ENCODE data around the gene CFI. TPM values are rescaled to one million over a fixed set of nuclear protein-coding genes. Genes with fewer than 3 reads are reported as not detected.
"Not testable (repeated sequence)": the region's sequence is repeated elsewhere in the genome, so short reads cannot be mapped to it uniquely, and the experiment has no call there.

The CFI gene
- total RNA-seq, 2 experiments from 2014 or later = not detected

DNA sequence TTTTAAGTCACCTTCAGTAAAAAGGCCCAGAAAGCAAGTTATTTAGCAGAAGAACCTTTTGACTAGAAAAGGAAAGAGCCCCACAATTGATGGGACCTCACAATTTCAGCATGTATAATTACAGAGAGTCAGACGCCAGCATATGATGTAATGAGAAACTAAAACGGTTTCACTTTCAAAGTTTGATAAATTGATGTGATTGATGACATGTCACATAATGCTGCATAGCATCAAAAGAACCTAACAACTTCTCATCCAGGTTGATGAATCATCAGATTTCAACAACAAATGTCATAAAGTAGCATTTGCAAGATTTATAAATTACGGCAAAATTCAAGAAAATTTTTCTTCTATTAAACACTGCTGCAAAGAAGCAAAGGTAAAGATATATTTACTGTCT is 9.9 kb upstream of the CFI start:
- Mint-ChIP-seq H3K4me3 (no peak overlapping the region), H3K27ac (no peak overlapping the region), H3K36me3 (peaks cover 9% of the 10 kb centered on the region), H3K4me1 (peaks cover 6% of the 10 kb centered on the region), H3K9me3 (no peaks in the 10 kb centered on the region), H3K27me3 (peaks cover 6% of the 10 kb centered on the region)
- DNase-seq = no peak

DNA sequence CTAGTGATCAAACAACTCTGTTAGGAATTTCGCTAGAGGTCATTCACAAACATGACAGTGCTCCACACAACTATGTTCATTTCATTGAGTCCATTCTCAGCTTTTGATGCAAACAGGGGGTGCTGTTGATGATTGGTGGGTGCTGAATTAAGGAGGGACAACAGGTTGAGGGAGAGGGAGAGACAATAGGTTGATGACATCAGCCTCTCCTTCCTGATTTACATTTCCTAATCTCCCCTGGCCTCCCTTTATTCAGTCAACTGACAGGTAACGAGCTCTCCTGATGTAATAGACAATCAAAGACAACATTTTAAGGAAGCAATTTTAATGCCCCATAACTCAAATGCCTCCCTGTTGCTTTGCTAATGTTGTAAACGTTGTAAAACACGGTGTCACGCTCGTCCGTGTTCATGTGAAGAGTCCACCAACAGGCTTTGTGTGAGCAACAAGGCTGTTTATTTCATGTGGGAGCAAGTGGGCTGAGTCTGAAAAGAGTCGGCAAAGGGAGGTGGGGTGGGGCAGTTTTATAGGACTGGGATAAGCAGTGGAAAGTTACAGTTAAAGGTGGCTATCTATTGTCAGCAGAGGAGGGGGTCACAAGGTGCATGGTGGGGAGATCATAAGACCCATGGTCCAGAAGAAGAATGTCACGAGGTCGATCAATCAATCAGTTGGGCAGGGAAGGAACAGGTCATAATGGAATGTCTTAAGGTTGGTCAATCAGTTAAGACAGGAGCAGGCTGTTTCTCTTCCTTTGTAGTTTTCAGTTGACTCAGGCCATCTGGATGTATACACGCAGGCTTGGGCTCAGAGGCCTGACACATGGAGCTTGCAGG is 9.0 kb upstream of the CFI start:
- DNase-seq = no peak
- peaks cover 2% of the 10 kb centered on the region for H3K36me3 Mint-ChIP-seq
- no peaks in the 10 kb centered on the region for H3K9me3 Mint-ChIP-seq
- H3K27me3 Mint-ChIP-seq = peaks cover 6% of the 10 kb centered on the region
- no peak overlapping the region for H3K27ac Mint-ChIP-seq
- peaks cover 4% of the 10 kb centered on the region for H3K4me1 Mint-ChIP-seq
- no peak overlapping the region for H3K4me3 Mint-ChIP-seq

DNA sequence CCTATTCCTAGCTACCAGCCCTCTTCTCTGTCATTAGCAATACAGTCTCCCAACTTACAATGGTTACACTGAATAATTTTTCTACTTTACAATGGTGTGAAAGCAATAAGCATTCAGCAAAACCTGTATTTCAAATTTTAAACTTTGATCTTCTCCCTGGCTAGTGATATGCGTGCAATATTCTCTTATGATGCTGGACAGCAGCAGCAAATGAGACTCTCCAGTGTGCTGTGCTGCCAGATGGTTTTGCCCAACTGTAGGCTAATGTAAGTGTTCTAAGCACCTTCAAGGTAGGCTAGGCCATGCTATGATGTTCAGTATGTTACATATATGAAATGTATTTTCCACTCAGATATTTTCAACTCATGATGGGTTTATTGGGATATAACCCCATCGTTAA is 7.9 kb upstream of the CFI start:
- Mint-ChIP-seq H3K36me3 (no peaks in the 10 kb centered on the region), H3K4me1 (peaks cover 2% of the 10 kb centered on the region), H3K27me3 (peaks cover 6% of the 10 kb centered on the region), H3K9me3 (no peaks in the 10 kb centered on the region), H3K27ac (no peak overlapping the region), H3K4me3 (no peak overlapping the region)
- DNase-seq = no peak

DNA sequence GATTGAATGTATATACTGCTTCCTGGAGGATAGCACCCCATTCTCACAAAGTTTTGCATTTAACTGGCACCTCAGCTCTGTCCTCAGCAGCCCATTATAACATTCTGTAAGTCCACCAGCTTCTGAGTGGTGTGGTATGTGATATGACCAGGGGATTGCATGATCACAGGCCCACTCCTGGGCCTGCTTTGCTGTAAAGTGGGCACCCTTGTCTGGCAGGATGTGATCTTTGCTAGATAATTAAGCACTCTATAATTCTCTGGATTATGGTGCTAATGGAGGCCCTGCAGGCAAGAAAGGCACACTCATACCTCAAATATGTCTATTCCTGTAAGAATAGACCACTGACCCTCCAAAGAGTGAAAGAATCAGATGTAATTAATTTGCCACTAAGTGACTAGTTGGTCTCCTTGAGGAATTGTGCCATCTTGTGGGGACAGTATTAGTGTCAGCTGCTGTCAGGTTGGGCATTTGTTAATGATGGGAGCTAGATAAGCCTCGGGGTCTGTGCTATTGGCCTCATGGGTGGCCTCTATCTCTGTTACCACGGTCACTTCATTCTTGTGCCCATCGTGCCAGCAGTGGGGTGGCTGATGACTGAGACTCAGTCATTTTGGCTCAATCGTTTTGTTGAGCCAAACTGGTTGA is 2.2 kb upstream of the CFI start:
- Mint-ChIP-seq H3K4me3 (no peak overlapping the region), H3K27me3 (peaks cover 6% of the 10 kb centered on the region), H3K27ac (no peak overlapping the region), H3K4me1 (no peaks in the 10 kb centered on the region), H3K36me3 (no peaks in the 10 kb centered on the region), H3K9me3 (no peaks in the 10 kb centered on the region)
- peak; percentile 6 for DNase-seq

DNA sequence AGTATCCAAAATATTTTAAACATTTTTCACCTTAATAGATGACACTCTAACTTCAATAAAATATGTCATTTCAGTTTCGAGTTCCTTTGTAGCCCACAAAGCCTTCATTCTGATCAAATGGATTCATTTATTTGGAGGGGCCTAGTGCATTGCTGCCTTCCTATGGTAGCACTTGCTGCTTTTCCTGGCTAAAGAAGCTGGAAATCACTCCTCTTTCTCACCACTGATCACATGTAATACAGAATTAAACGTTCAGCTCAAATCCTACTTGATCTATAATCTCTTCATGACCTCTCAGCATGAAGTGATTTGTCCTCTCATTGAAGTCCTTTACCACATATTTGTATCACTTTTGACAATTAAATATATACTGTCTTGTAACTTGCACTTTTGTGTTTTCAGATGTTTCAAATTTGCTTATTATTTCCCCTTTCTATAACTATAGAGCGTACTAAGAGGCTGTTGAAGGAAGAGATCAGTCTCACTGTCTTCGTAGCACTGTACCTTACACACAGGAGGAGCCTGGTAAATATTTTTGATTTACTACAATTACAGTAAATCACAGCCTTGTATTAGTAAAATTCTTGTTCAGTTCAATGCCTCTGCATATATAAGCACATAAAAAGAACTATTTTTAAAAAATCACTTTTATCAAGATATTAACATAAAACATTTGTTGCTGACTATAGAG is 555 bp downstream of the CFI start:
- no peak overlapping the region for H3K27ac Mint-ChIP-seq
- H3K36me3 Mint-ChIP-seq = no peaks in the 10 kb centered on the region
- DNase-seq = no peak
- H3K9me3 Mint-ChIP-seq = peaks cover 5% of the 10 kb centered on the region
- no peaks in the 10 kb centered on the region for H3K27me3 Mint-ChIP-seq
- H3K4me3 Mint-ChIP-seq = no peak overlapping the region
- H3K4me1 Mint-ChIP-seq = no peaks in the 10 kb centered on the region

DNA sequence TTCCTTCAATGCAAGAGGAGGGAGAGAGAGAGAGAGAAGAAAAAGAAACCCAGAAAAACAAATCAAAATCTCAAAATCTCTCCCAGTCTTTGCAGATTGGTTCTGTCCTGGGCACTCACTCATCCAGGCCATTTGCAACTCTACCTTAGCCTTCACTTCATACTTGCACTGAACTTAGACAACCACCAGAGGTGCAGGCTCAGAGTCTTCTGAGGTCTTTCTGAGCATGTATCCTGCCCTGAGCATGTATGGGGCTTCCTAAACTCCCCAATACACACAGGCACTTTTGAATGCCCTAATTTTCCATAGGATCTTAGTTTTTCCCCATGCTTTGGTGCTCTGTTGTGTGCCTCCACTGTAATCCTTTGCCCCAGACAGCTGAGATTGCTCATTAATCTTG is 2.9 kb downstream of the CFI start:
- no peak overlapping the region for H3K27ac Mint-ChIP-seq
- H3K9me3 Mint-ChIP-seq = peaks cover 18% of the 10 kb centered on the region
- no peaks in the 10 kb centered on the region for H3K27me3 Mint-ChIP-seq
- no peak for DNase-seq
- no peak overlapping the region for H3K4me3 Mint-ChIP-seq
- peaks cover 2% of the 10 kb centered on the region for H3K36me3 Mint-ChIP-seq
- H3K4me1 Mint-ChIP-seq = no peaks in the 10 kb centered on the region

DNA sequence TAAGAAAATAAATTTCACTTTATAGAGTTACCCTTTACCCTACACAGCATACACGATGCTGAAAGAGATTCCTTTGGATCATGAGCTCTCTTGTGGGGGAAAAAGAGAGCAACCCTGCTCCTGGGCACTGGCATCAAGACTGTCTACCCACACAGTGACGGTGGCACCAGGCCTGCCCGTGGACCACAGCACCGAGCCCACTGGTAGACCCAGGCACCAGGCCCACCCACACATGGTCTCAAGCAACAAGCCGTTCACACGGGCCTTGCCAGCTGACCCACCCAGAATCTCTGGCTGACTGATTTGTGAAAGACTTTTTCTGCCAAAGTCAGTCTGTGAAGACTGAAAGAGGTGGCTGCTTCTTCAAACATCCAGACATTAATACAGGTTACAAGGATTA is 6.7 kb downstream of the CFI start:
- Mint-ChIP-seq H3K4me3 (no peak overlapping the region), H3K9me3 (peaks cover 21% of the 10 kb centered on the region), H3K27ac (no peak overlapping the region), H3K27me3 (peaks cover 5% of the 10 kb centered on the region), H3K4me1 (no peaks in the 10 kb centered on the region), H3K36me3 (peaks cover 2% of the 10 kb centered on the region)
- DNase-seq = no peak

DNA sequence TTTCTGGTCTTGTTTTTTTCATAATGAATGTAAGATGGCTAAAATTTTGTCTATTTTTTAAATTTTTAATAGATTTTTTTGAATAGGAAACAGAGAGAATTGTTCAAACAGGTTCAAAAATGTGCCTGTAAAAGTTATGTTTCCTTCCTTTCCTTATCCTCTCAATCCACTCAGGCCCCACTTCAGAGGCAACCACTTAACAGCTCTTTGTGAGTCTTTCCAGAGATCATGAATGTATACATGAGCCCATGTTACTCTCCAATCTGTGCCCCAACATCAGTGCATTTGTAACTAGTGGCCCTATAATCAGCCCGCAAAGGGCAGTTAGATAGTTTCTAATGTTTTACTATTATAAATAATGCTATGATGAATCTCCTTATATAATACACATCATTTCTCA is 14.0 kb downstream of the CFI start:
- Mint-ChIP-seq H3K36me3 (peaks cover 3% of the 10 kb centered on the region), H3K4me3 (no peak overlapping the region), H3K9me3 (peaks cover 7% of the 10 kb centered on the region), H3K27me3 (peaks cover 2% of the 10 kb centered on the region), H3K4me1 (no peaks in the 10 kb centered on the region), H3K27ac (no peak overlapping the region)
- no peak for DNase-seq

DNA sequence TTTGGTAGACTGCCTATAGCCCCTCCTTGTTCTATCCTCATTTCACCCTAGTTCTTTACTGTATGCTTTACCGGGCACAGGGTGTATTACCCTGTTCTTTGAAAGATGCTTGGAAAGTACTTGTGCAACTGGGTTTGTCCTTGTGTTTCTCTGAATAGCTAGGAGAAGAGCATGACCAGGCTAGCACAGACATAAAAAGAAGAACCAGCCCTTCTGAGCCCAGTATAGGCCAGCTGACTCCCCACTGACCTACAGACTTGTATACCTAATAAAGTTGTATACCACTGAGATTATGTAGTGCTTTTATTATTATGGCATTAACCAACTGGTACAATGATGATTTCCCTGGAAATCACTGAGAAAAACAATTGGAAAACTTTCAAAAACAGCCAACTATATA is 15.0 kb downstream of the CFI start:
- peaks cover 7% of the 10 kb centered on the region for H3K9me3 Mint-ChIP-seq
- no peaks in the 10 kb centered on the region for H3K27me3 Mint-ChIP-seq
- H3K4me3 Mint-ChIP-seq = no peak overlapping the region
- H3K27ac Mint-ChIP-seq = no peak overlapping the region
- no peak for DNase-seq
- H3K4me1 Mint-ChIP-seq = no peaks in the 10 kb centered on the region
- H3K36me3 Mint-ChIP-seq = peaks cover 3% of the 10 kb centered on the region

DNA sequence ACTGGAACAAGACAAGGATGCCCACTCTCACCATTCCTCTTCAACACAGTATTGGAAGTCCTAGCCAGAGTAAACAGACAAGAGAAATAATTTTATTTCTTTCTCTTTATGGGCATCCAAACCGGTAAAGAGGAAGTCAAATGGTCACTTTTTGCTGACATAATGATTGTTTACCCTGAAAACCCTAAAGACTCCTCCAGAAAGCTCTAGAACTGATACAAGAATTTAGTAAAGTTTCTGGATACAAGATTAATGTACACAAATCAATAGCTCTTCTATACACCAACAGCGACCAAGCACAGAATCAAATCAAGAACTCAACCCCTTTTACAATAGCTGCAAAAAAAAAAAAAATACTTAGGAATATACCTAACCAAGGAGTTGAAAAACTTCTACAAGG is 19.7 kb downstream of the CFI start:
- not testable (repeated sequence) for H3K27me3 Mint-ChIP-seq, DNase-seq, H3K36me3 Mint-ChIP-seq, H3K27ac Mint-ChIP-seq, H3K9me3 Mint-ChIP-seq, H3K4me3 Mint-ChIP-seq, H3K4me1 Mint-ChIP-seq

DNA sequence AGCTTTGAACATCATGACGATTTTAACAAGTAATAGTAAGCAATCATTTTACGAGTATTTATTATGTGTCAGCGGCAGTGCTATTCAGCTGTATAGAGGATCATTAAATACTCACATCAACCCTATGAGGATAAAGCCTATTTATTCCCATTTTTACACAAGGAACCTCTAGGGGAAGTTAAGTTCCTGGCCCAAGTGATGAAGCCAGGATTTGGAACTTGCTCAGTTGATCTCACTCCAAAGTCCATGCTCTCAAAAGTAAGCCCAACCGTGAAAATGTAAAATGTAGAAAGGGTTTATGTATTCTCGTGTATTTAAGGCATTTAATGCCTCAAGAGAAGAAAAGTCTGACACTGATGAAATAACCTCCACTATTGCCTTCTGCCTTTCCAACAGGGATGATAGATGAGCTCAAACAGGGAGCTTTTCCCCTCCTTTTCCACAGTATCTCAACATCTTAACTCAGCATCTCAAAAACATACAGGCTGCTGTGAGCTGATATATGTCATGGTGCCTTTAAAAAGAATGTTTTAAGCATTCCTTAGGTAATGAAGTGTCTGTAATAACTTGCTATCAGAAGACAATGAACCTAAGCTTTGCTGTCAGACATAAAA is 36.9 kb downstream of the CFI start:
- peaks cover 26% of the 10 kb centered on the region for H3K27me3 Mint-ChIP-seq
- H3K27ac Mint-ChIP-seq = no peak overlapping the region
- no peaks in the 10 kb centered on the region for H3K36me3 Mint-ChIP-seq
- no peak overlapping the region for H3K4me3 Mint-ChIP-seq
- H3K9me3 Mint-ChIP-seq = no peaks in the 10 kb centered on the region
- DNase-seq = no peak
- H3K4me1 Mint-ChIP-seq = peaks cover 10% of the 10 kb centered on the region

DNA sequence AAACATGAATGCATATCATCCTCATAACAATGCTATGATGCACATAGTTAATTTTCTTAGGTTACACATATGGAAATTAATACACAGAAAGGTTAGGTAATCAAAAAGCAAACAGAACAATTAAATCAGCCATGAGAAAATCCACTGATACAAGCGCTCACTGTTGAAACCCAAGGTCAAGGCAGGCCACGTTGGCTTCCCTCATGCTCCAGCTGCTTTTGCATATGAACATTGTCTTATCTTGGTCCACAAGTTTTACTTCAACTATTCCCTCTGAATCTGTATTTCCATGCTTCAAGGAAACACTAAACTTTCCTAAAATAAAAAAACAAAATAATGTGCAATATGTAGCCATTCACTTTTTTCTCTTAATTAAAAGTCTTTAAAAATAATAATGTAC is 37.4 kb downstream of the CFI start:
- no peak for DNase-seq
- Mint-ChIP-seq H3K4me1 (peaks cover 10% of the 10 kb centered on the region), H3K9me3 (no peaks in the 10 kb centered on the region), H3K27me3 (peaks cover 23% of the 10 kb centered on the region), H3K36me3 (no peaks in the 10 kb centered on the region), H3K27ac (no peak overlapping the region), H3K4me3 (no peak overlapping the region)

DNA sequence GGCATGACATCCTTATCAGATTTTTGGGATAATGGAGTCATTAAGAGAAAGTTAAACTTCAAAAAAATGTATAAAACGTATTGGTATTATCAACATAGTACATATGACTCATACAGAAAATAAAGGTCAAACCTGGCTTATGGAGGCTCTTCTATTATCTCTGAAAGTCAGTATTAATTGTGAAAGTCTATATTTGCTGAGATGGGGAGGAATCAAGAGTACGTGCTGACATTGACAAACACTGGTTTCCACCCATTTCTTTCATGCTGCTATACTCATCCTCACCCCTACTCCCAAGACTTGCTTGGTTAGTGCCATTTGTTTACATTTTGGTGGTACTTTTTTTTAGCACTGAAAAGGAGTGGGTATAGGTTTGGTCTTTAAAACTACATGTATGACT is 41.1 kb downstream of the CFI start:
- peaks cover 10% of the 10 kb centered on the region for H3K4me1 Mint-ChIP-seq
- no peak overlapping the region for H3K4me3 Mint-ChIP-seq
- no peak for DNase-seq
- H3K36me3 Mint-ChIP-seq = no peaks in the 10 kb centered on the region
- H3K9me3 Mint-ChIP-seq = no peaks in the 10 kb centered on the region
- H3K27me3 Mint-ChIP-seq = peaks cover 23% of the 10 kb centered on the region
- no peak overlapping the region for H3K27ac Mint-ChIP-seq

DNA sequence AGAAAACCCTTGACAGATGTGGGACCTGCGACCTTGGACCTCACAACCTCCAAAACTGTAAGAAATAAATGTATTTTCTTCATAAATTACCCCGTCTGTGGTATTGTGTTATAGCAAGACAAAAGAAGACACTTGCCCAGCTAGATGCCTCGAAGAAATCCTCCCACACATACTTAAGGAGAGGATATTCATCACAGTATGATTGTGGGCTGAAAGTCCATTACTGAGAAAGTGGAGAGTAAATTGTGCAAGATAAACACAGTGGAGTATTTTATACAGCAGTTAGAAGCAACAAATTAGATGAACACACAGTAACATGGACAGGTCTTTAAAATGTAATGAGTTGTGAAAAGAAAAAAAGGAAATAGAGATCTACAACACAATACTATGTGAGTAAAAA is 46.1 kb downstream of the CFI start:
- no peak for DNase-seq
- Mint-ChIP-seq H3K9me3 (no peaks in the 10 kb centered on the region), H3K27ac (no peak overlapping the region), H3K4me3 (no peak overlapping the region), H3K4me1 (peaks cover 6% of the 10 kb centered on the region), H3K36me3 (no peaks in the 10 kb centered on the region), H3K27me3 (peaks cover 7% of the 10 kb centered on the region)

DNA sequence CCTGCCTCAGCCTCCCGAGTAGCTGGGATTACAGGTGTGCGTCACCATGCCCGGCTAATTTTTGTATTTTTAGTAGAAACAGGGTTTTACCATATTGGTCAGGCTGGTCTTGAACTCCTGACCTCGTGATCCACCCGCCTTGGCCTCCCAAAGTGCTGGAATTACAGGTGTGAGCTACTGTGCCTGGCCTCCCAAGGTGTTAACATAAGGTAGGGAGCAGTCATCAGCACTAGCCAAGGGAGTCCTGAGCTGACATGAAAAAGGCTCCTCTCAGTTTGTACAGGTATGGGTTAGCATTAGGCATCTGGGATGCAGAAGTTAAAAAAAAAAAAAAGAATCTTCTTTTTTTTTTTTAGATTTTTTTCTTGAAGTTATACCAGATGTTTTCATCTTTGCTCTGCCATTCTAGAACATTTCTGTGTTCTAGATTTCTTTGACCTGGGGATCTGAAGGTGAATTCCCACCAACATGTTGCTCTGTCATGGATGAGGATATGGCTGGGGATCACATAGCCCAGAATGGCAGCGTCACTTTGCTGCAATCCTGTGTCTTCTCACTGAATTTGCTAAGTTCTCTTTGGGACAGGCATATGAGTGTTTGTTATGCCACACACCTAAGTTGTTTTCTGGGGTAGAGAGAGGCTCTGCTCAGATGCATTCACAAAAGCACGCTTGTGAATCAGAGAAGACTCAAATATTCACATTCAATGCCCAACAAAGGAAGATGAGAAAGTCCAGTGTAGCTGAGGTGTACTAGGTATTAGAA is 47.5 kb downstream of the CFI start:
- Mint-ChIP-seq H3K4me3 (no peak overlapping the region), H3K27ac (no peak overlapping the region), H3K4me1 (no peaks in the 10 kb centered on the region), H3K27me3 (peaks cover 7% of the 10 kb centered on the region), H3K9me3 (no peaks in the 10 kb centered on the region), H3K36me3 (no peaks in the 10 kb centered on the region)
- DNase-seq = no peak

Data from activated naive CD8-positive, alpha-beta T cell treated with anti-CD3 and anti-CD28 coated beads for 36 hours (primary cell).